Measurements from ENCODE around the gene MINDY3.
A peak's percentile ranks its signal among the peaks of the same experiment; 100 is the strongest.
"Not testable (repeated sequence)": the region's sequence is repeated elsewhere in the genome, so short reads cannot be mapped to it uniquely, and the experiment has no call there.

Gene MINDY3

GRCh38 chr10:15780353-15781135, 79.8 kb downstream of the MINDY3 start:
- peak overlapping the region in 1 of 2 donors; percentile 29 for H3K4me3 ChIP-seq (ENCODE audit: low read length in 2 of 2)
- H3K27ac ChIP-seq (ENCODE audit: low read length) = no peak overlapping the region
- H3K27me3 ChIP-seq (ENCODE audit: control insufficient read depth in 1 of 2, insufficient read depth in 2 of 2, low read length in 2 of 2) = no peaks in the 10 kb centered on the region
- peaks cover 0 to 3% of the 10 kb centered on the region in 2 donors for H3K9me3 ChIP-seq (ENCODE audit: control insufficient read depth in 2 of 2, low read length in 2 of 2)
- H3K4me1 ChIP-seq (ENCODE audit: control insufficient read depth, insufficient read depth, low read length) = no peaks in the 10 kb centered on the region
- no peak overlapping the region for H3K9ac ChIP-seq (ENCODE audit: low read length in 2 of 2)
- H3K36me3 ChIP-seq (ENCODE audit: control insufficient read depth in 2 of 2, insufficient read depth in 2 of 2, low read length in 2 of 2) = peaks cover 9 to 32% of the 10 kb centered on the region in 2 donors

- H3K27me3 ChIP-seq (ENCODE audit: control insufficient read depth in 1 of 2, insufficient read depth in 2 of 2, low read length in 2 of 2) = no peaks in the 10 kb centered on the region
- H3K27ac ChIP-seq (ENCODE audit: low read length) = no peak overlapping the region
- peaks cover 0 to 3% of the 10 kb centered on the region in 2 donors for H3K9me3 ChIP-seq (ENCODE audit: control insufficient read depth in 2 of 2, low read length in 2 of 2)
- no peak overlapping the region for H3K4me3 ChIP-seq (ENCODE audit: low read length in 2 of 2)
- H3K36me3 ChIP-seq (ENCODE audit: control insufficient read depth in 2 of 2, insufficient read depth in 2 of 2, low read length in 2 of 2) = peaks cover 4 to 17% of the 10 kb centered on the region in 2 donors
- H3K4me1 ChIP-seq (ENCODE audit: control insufficient read depth, insufficient read depth, low read length) = no peaks in the 10 kb centered on the region
- no peak overlapping the region for H3K9ac ChIP-seq (ENCODE audit: low read length in 2 of 2)
Observed at GRCh38 chr10:15775513-15775912, 84.8 kb downstream of the MINDY3 start.

GRCh38 chr10:15774534-15774933, 85.8 kb downstream of the MINDY3 start:
- H3K27me3 ChIP-seq (ENCODE audit: control insufficient read depth in 1 of 2, insufficient read depth in 2 of 2, low read length in 2 of 2); H3K4me1 ChIP-seq (ENCODE audit: control insufficient read depth, insufficient read depth, low read length); H3K9ac ChIP-seq (ENCODE audit: low read length in 2 of 2); H3K27ac ChIP-seq (ENCODE audit: low read length); H3K9me3 ChIP-seq (ENCODE audit: control insufficient read depth in 2 of 2, low read length in 2 of 2); H3K4me3 ChIP-seq (ENCODE audit: low read length in 2 of 2): not testable (repeated sequence)
- peaks cover 2 to 16% of the 10 kb centered on the region in 2 donors for H3K36me3 ChIP-seq (ENCODE audit: control insufficient read depth in 2 of 2, insufficient read depth in 2 of 2, low read length in 2 of 2)

GRCh38 chr10:15764892-15765454, 95.3 kb downstream of the MINDY3 start:
- Histone ChIP-seq H3K9me3 (ENCODE audit: control insufficient read depth in 2 of 2, low read length in 2 of 2) (peaks cover 0 to 3% of the 10 kb centered on the region in 2 donors), H3K27ac (ENCODE audit: low read length) (no peak overlapping the region), H3K4me1 (ENCODE audit: control insufficient read depth, insufficient read depth, low read length) (no peaks in the 10 kb centered on the region), H3K36me3 (ENCODE audit: control insufficient read depth in 2 of 2, insufficient read depth in 2 of 2, low read length in 2 of 2) (no peaks in the 10 kb centered on the region), H3K27me3 (ENCODE audit: control insufficient read depth in 1 of 2, insufficient read depth in 2 of 2, low read length in 2 of 2) (no peaks in the 10 kb centered on the region), H3K4me3 (ENCODE audit: low read length in 2 of 2) (no peak overlapping the region), H3K9ac (ENCODE audit: low read length in 2 of 2) (no peak overlapping the region)

- H3K27me3 ChIP-seq (ENCODE audit: control insufficient read depth in 1 of 2, insufficient read depth in 2 of 2, low read length in 2 of 2) = no peaks in the 10 kb centered on the region
- no peak overlapping the region for H3K27ac ChIP-seq (ENCODE audit: low read length)
- H3K36me3 ChIP-seq (ENCODE audit: control insufficient read depth in 2 of 2, insufficient read depth in 2 of 2, low read length in 2 of 2) = no peaks in the 10 kb centered on the region
- H3K4me1 ChIP-seq (ENCODE audit: control insufficient read depth, insufficient read depth, low read length) = no peaks in the 10 kb centered on the region
- H3K4me3 ChIP-seq (ENCODE audit: low read length in 2 of 2) = no peak overlapping the region
- H3K9me3 ChIP-seq (ENCODE audit: control insufficient read depth in 2 of 2, low read length in 2 of 2) = peaks cover 0 to 3% of the 10 kb centered on the region in 2 donors
- H3K9ac ChIP-seq (ENCODE audit: low read length in 2 of 2) = no peak overlapping the region
Observed at GRCh38 chr10:15763006-15763405, 97.3 kb downstream of the MINDY3 start.

- not testable (repeated sequence) for H3K4me1 ChIP-seq (ENCODE audit: control insufficient read depth, insufficient read depth, low read length); H3K27me3 ChIP-seq (ENCODE audit: control insufficient read depth in 1 of 2, insufficient read depth in 2 of 2, low read length in 2 of 2); H3K4me3 ChIP-seq (ENCODE audit: low read length in 2 of 2); H3K27ac ChIP-seq (ENCODE audit: low read length); H3K9ac ChIP-seq (ENCODE audit: low read length in 2 of 2); H3K36me3 ChIP-seq (ENCODE audit: control insufficient read depth in 2 of 2, insufficient read depth in 2 of 2, low read length in 2 of 2); H3K9me3 ChIP-seq (ENCODE audit: control insufficient read depth in 2 of 2, low read length in 2 of 2)
Observed at GRCh38 chr10:15762239-15762638, 98.1 kb downstream of the MINDY3 start.

GRCh38 chr10:15761224-15761623, 99.1 kb downstream of the MINDY3 start:
- not testable (repeated sequence) for H3K9me3 ChIP-seq (ENCODE audit: control insufficient read depth in 2 of 2, low read length in 2 of 2); H3K27me3 ChIP-seq (ENCODE audit: control insufficient read depth in 1 of 2, insufficient read depth in 2 of 2, low read length in 2 of 2); H3K9ac ChIP-seq (ENCODE audit: low read length in 2 of 2); H3K4me1 ChIP-seq (ENCODE audit: control insufficient read depth, insufficient read depth, low read length); H3K4me3 ChIP-seq (ENCODE audit: low read length in 2 of 2); H3K36me3 ChIP-seq (ENCODE audit: control insufficient read depth in 2 of 2, insufficient read depth in 2 of 2, low read length in 2 of 2); H3K27ac ChIP-seq (ENCODE audit: low read length)

- Histone ChIP-seq H3K27ac (ENCODE audit: low read length) (no peak overlapping the region), H3K36me3 (ENCODE audit: control insufficient read depth in 2 of 2, insufficient read depth in 2 of 2, low read length in 2 of 2) (no peaks in the 10 kb centered on the region), H3K9ac (ENCODE audit: low read length in 2 of 2) (no peak overlapping the region), H3K4me1 (ENCODE audit: control insufficient read depth, insufficient read depth, low read length) (no peaks in the 10 kb centered on the region), H3K27me3 (ENCODE audit: control insufficient read depth in 1 of 2, insufficient read depth in 2 of 2, low read length in 2 of 2) (no peaks in the 10 kb centered on the region), H3K4me3 (ENCODE audit: low read length in 2 of 2) (no peak overlapping the region), H3K9me3 (ENCODE audit: control insufficient read depth in 2 of 2, low read length in 2 of 2) (peaks cover 0 to 3% of the 10 kb centered on the region in 2 donors)
Observed at GRCh38 chr10:15760681-15761080, 99.6 kb downstream of the MINDY3 start.

- no peaks in the 10 kb centered on the region for H3K27me3 ChIP-seq (ENCODE audit: control insufficient read depth in 1 of 2, insufficient read depth in 2 of 2, low read length in 2 of 2)
- H3K9ac ChIP-seq (ENCODE audit: low read length in 2 of 2) = no peak overlapping the region
- no peak overlapping the region for H3K4me3 ChIP-seq (ENCODE audit: low read length in 2 of 2)
- no peaks in the 10 kb centered on the region for H3K4me1 ChIP-seq (ENCODE audit: control insufficient read depth, insufficient read depth, low read length)
- peaks cover 0 to 3% of the 10 kb centered on the region in 2 donors for H3K9me3 ChIP-seq (ENCODE audit: control insufficient read depth in 2 of 2, low read length in 2 of 2)
- H3K27ac ChIP-seq (ENCODE audit: low read length) = no peak overlapping the region
- H3K36me3 ChIP-seq (ENCODE audit: control insufficient read depth in 2 of 2, insufficient read depth in 2 of 2, low read length in 2 of 2) = no peaks in the 10 kb centered on the region
Observed at GRCh38 chr10:15759265-15759664, 101.0 kb downstream of the MINDY3 start.

GRCh38 chr10:15758618-15759017, 101.7 kb downstream of the MINDY3 start:
- H3K9ac ChIP-seq (ENCODE audit: low read length in 2 of 2) = no peak overlapping the region
- H3K4me1 ChIP-seq (ENCODE audit: control insufficient read depth, insufficient read depth, low read length) = no peaks in the 10 kb centered on the region
- H3K27me3 ChIP-seq (ENCODE audit: control insufficient read depth in 1 of 2, insufficient read depth in 2 of 2, low read length in 2 of 2) = no peaks in the 10 kb centered on the region
- H3K4me3 ChIP-seq (ENCODE audit: low read length in 2 of 2) = no peak overlapping the region
- H3K36me3 ChIP-seq (ENCODE audit: control insufficient read depth in 2 of 2, insufficient read depth in 2 of 2, low read length in 2 of 2) = no peaks in the 10 kb centered on the region
- no peaks in the 10 kb centered on the region for H3K9me3 ChIP-seq (ENCODE audit: control insufficient read depth in 2 of 2, low read length in 2 of 2)
- no peak overlapping the region for H3K27ac ChIP-seq (ENCODE audit: low read length)

GRCh38 chr10:15754937-15755336, 105.4 kb downstream of the MINDY3 start:
- no peak overlapping the region for H3K9ac ChIP-seq (ENCODE audit: low read length in 2 of 2)
- no peak overlapping the region for H3K27ac ChIP-seq (ENCODE audit: low read length)
- no peaks in the 10 kb centered on the region for H3K36me3 ChIP-seq (ENCODE audit: control insufficient read depth in 2 of 2, insufficient read depth in 2 of 2, low read length in 2 of 2)
- H3K9me3 ChIP-seq (ENCODE audit: control insufficient read depth in 2 of 2, low read length in 2 of 2) = no peaks in the 10 kb centered on the region
- no peaks in the 10 kb centered on the region for H3K27me3 ChIP-seq (ENCODE audit: control insufficient read depth in 1 of 2, insufficient read depth in 2 of 2, low read length in 2 of 2)
- H3K4me3 ChIP-seq (ENCODE audit: low read length in 2 of 2) = no peak overlapping the region
- no peaks in the 10 kb centered on the region for H3K4me1 ChIP-seq (ENCODE audit: control insufficient read depth, insufficient read depth, low read length)

All from stomach smooth muscle (tissue), 2 donors.